Gastrocnemius medialis (tissue), 4 donors: ENCODE data around the gene LGMN. TPM values are rescaled to one million over a fixed set of nuclear protein-coding genes. Genes with fewer than 3 reads are reported as not detected.
A peak's percentile ranks its signal among the peaks of the same experiment; 100 is the strongest.

Experiments
- ATAC-seq, 2 donors: fragments of 150-250 bp; one replicate each; pipeline ENCODE4 v1.9.1; 2016
- DNase-seq, 2 donors: peaks; one replicate each; pipeline ENCODE4 v3.0.0-alpha.2; 2019
- H3K27ac ChIP-seq, 4 donors: fragments of 200-600 bp; sonication (generic); 1 replicate in 1 of 4; 2 replicates in 3 of 4; pipeline ENCODE4 v1.5.1; 2016 to 2018; ENCODE audit warnings: mild to moderate bottlenecking in 2 of 4, moderate library complexity in 1 of 4
- H3K27me3 ChIP-seq, 3 donors: fragments of 200-600 bp; sonication (generic) in 2 of 3; 1 replicate in 1 of 3; 2 replicates in 2 of 3; pipeline versions ENCODE4 v1.5.1 to v1.6.0; 2016 to 2019; ENCODE audit warnings: mild to moderate bottlenecking in 1 of 3, moderate library complexity in 1 of 3
- H3K36me3 ChIP-seq, 2 donors: fragments of 200-600 bp; sonication (generic) in 1 of 2; one replicate each; pipeline ENCODE4 v1.5.1; 2017 to 2018
- H3K4me1 ChIP-seq, 2 donors: fragments of 200-600 bp; sonication (generic) in 1 of 2; one replicate each; pipeline ENCODE4 v1.5.1; 2016 to 2017; ENCODE audit warnings: mild to moderate bottlenecking in 2 of 2
- H3K4me3 ChIP-seq, 4 donors: fragments of 200-600 bp; sonication (generic) in 3 of 4; 1 replicate in 1 of 4; 2 replicates in 3 of 4; pipeline ENCODE4 v1.5.1; 2016 to 2019; ENCODE audit warnings: mild to moderate bottlenecking in 2 of 4
- H3K9me3 ChIP-seq, 3 donors: fragments of 200-600 bp; sonication (generic) in 2 of 3; 1 replicate in 1 of 3; 2 replicates in 2 of 3; pipeline ENCODE4 v1.5.1; 2016 to 2019
- POLR2A ChIP-seq, 2 donors: fragments of 450-650 bp; IDR thresholded peaks; one replicate each; pipeline ENCODE4 v1.6.1; 2017; ENCODE audit warnings: antibody characterized with exemption in 2 of 2, mild to moderate bottlenecking in 2 of 2, moderate library complexity in 2 of 2
- in situ Hi-C, 4 donors: fragments of 200-750 bp; cut with MboI; loops; one replicate each; pipeline versions ENCODE4 v1.15.0 to v1.8.0; 2017; ENCODE audit warnings: low sequenced_read_pairs in 4 of 4
- intact Hi-C: fragments of 100-400 bp; cut with DNase I; formaldehyde crosslinking; loops from one replicate; pipeline ENCODE4 v1.15.1; 2023; ENCODE audit warnings: low total_unique reads
- total RNA-seq, 4 donors: library from RNA; depleted of rRNA; stranded (reverse); fragments of >200 nt; gene quantifications; one replicate each; pipeline versions ENCODE4 v1.1.0 to v1.2.3, GENCODE V29; 2016
- TF ChIP-seq, protein P1 (sequence below), 5 experiments: fragments of 450-650 bp in 3 of 5; fragments of 200-600 bp in 2 of 5; sonication (generic) in 2 of 5; IDR thresholded peaks in 4 of 5; conservative IDR thresholded peaks in 1 of 5; 1 replicate in 4 of 5; 2 replicates in 1 of 5; pipeline ENCODE4 v1.5.1; 2016 to 2019; ENCODE audit warnings: antibody characterized with exemption in 5 of 5, mild to moderate bottlenecking in 3 of 5, moderate library complexity in 3 of 5

The LGMN gene
- 10 to 100 TPM; 53.5 to 78.5 (median 62.8) TPM for total RNA-seq

DNA sequence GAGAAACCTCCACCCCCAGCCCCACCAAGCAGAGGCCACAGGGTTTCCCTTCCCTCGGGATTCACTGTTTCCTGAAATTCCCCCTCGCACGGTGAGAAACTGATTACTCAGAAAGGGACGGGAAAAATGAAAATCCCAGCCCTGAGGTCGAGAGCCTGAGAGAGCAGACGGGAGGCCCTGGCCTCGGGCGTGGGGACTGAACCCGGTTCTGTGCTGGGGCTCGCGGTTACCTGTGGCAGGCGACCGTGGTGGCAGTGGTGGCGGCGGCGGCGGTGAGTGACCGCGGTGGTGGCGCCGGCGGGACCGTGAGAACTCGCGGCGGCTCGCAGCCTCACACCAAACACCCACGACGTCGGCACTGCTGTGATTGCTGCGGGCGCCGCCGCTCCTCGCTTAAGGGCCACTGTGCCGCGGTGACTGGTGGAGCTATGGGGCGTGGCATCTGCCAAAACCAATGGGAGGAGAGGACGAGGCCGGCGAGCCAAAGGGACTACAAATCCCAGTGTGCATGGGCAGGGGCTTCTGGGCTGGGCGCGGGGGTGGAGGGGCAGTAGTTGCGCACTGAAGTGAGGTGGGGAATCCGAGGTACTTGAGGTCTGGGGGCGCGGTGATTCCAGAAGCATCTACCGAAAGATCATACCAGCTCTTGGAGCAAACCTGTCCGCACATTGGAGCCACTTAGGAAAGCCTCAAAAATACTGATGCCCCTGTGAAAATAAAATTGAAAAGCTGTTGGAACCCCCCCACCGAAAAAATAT is at the start of gene LGMN:
Gene LGMN, minus strand, starts transcription at position 369 of the 758 bp plus-strand sequence. CDS start 15,841 bp downstream, outside the sequence.
- H3K27ac ChIP-seq = peak within 1 kb of the TSS; percentile 86 to 98 (median 90)
- DNase-seq (peak; percentile 97 to 98), ATAC-seq (peak; percentile 99)
- peaks cover 8 to 13% of the 10 kb centered on the region in 2 donors for H3K4me1 ChIP-seq
- in situ Hi-C loops (loop anchor here in 1 of 4 donors (5.0 kb wide), 1 partner anchor 44 kb away; the partner anchor contains the start of gene GOLGA5), intact Hi-C loops (loop anchor here (1.0 to 10.0 kb wide), 5 partner anchors 36 to 584 kb away; partner anchors contain the start of genes BTBD7, GOLGA5, GON7 and LYSET)
- H3K4me3 ChIP-seq = peak within 1 kb of the TSS; percentile 67 to 99 (median 90)
- H3K36me3 ChIP-seq = no peaks in the 10 kb centered on the region
- H3K27me3 ChIP-seq = no peaks in the 10 kb centered on the region
- TF ChIP-seq, protein P1, sequence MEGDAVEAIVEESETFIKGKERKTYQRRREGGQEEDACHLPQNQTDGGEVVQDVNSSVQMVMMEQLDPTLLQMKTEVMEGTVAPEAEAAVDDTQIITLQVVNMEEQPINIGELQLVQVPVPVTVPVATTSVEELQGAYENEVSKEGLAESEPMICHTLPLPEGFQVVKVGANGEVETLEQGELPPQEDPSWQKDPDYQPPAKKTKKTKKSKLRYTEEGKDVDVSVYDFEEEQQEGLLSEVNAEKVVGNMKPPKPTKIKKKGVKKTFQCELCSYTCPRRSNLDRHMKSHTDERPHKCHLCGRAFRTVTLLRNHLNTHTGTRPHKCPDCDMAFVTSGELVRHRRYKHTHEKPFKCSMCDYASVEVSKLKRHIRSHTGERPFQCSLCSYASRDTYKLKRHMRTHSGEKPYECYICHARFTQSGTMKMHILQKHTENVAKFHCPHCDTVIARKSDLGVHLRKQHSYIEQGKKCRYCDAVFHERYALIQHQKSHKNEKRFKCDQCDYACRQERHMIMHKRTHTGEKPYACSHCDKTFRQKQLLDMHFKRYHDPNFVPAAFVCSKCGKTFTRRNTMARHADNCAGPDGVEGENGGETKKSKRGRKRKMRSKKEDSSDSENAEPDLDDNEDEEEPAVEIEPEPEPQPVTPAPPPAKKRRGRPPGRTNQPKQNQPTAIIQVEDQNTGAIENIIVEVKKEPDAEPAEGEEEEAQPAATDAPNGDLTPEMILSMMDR (IDR thresholded peaks at IDR 0.05 in 4 of 5, conservative IDR thresholded peaks at IDR 0.05 in 1 of 5) = no peak
- TF ChIP-seq POLR2A (IDR thresholded peaks at IDR 0.05) = peak; percentile 94 to 99
- H3K9me3 ChIP-seq = no peaks in the 10 kb centered on the region

DNA sequence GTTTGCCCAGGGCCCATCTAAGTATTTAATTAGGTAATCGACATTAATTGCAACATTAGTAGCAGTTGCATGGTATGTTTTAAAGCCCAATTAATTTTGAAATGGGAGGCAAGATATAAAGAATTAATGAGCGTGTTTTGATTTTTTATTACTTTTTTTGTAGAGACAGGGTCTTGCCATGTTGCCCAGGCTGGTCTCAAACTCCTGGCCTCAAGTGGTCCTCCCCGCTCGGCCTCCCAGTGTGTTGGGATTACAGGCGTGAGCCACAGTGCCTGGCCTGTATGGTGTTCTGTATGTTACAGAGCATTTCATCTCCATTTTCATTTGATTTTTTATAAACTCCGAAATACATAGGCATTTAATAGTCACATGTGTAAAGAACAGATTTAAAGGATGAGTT is 46.5 kb upstream of the LGMN start:
- in situ Hi-C loops = loop anchor here in 2 of 4 donors (5.0 to 25.0 kb wide), 2 partner anchors 48 to 683 kb away; partner anchors contain the start of genes ATXN3 (in 1 of the 2), CPSF2 (in 1 of the 2), LGMN (in 1 of the 2) and NDUFB1 (in 1 of the 2)
- Histone ChIP-seq H3K27ac (peak overlapping the region; percentile 87 to 92 (median 90)), H3K4me1 (peaks cover 15 to 31% of the 10 kb centered on the region in 2 donors), H3K9me3 (no peaks in the 10 kb centered on the region), H3K36me3 (peaks cover 0 to 11% of the 10 kb centered on the region in 2 donors), H3K27me3 (no peaks in the 10 kb centered on the region), H3K4me3 (peak overlapping the region; percentile 76 to 95 (median 92))
- DNase-seq (no peak), ATAC-seq (no peak)
- TF ChIP-seq, protein P1 (IDR thresholded peaks at IDR 0.05 in 4 of 5, conservative IDR thresholded peaks at IDR 0.05 in 1 of 5) = no peak
- TF ChIP-seq POLR2A (IDR thresholded peaks at IDR 0.05) = no peak
- intact Hi-C loops = loop anchor here (1.0 to 10.0 kb wide), 5 partner anchors 47 to 755 kb away; partner anchors contain the start of genes BTBD7, CPSF2, LGMN and LYSET

DNA sequence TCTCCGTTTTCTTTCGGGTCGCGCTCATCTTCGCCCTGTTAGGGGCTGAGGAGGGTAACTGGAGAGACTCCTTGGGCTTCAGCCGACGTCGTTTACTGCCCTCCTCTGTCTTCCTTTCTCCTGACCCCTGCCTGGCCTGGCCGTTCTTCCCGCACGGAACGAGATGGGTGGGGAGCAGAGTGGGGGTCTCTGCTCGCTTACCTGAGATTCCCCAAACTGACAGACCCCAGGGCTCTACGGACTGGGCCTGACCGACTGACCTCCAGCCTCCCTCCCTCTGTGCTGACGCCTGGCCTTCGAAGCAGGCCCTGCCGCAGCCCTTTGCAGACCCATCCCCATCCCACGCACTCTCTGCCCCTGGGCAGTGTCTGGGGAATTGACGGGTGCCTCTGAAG is 46.1 kb upstream of the LGMN start:
- H3K9me3 ChIP-seq = no peaks in the 10 kb centered on the region
- TF ChIP-seq POLR2A (IDR thresholded peaks at IDR 0.05) = no peak
- TF ChIP-seq, protein P1 (IDR thresholded peaks at IDR 0.05 in 4 of 5, conservative IDR thresholded peaks at IDR 0.05 in 1 of 5) = no peak
- peaks cover 15 to 26% of the 10 kb centered on the region in 2 donors for H3K4me1 ChIP-seq
- H3K36me3 ChIP-seq = peaks cover 0 to 11% of the 10 kb centered on the region in 2 donors
- peak overlapping the region; percentile 87 to 92 (median 90) for H3K27ac ChIP-seq
- ATAC-seq (peak in 1 of 2 donors; percentile 5), DNase-seq (no peak)
- in situ Hi-C loops = loop anchor here in 2 of 4 donors (5.0 to 25.0 kb wide), 2 partner anchors 47 to 682 kb away; partner anchors contain the start of genes ATXN3 (in 1 of the 2), CPSF2 (in 1 of the 2), LGMN (in 1 of the 2) and NDUFB1 (in 1 of the 2)
- no peaks in the 10 kb centered on the region for H3K27me3 ChIP-seq
- intact Hi-C loops = loop anchor here (1.0 to 10.0 kb wide), 5 partner anchors 46 to 754 kb away; partner anchors contain the start of genes BTBD7, CPSF2, LGMN and LYSET
- H3K4me3 ChIP-seq = peak overlapping the region; percentile 76 to 95 (median 92)

DNA sequence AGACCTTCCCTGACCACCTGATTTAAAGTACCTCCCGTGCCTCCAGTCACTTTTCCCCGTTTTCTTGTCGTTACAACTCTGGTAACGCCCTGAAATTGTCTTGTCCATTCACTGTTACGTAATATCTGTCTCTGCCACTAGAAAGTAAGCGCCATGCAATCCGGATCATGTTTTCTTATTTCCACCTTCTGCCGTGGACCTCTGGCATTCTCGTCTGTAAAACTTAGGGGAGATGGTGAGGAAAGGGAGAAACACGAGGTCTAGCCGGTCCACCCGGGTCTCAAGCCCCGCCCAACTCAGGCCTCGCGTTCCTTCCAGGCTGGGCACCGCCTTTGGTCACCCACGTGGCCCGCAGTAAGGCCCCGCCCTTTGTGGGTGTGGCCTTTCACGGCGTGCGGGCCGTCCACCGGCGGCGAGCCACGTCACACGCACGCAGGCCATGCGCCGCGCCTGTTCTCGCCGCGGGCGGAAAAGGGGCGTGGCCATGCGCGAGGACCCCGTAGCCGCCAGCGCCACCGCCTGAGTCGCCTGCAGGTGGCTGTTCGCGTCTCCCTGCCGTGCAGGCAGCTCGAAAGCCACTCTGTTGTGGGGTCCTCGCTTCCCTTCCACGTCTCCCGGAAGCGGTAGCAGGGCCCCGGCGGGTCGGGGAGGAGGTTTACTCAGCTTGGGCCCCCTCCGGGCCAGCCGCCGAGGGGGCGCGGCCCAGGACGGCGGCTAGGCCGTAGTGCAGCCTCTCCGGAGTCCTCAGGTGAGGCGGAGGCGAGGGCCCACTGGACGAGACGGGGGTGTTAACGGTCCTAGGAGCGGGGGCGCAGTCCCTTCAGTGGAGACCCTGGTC is 45.5 kb upstream of the LGMN start, which contains the start of gene GOLGA5:
Gene GOLGA5, plus strand, starts transcription at position 597 of the 838 bp plus-strand sequence. CDS start 3,133 bp downstream, outside the sequence.
- TF ChIP-seq, protein P1 (IDR thresholded peaks at IDR 0.05 in 4 of 5, conservative IDR thresholded peaks at IDR 0.05 in 1 of 5) = peak in 4 of 5 experiments; percentile 23 to 33 (median 30)
- TF ChIP-seq POLR2A (IDR thresholded peaks at IDR 0.05) = peak; percentile 73 to 83
- Histone ChIP-seq H3K27me3 (no peaks in the 10 kb centered on the region), H3K9me3 (no peaks in the 10 kb centered on the region), H3K4me1 (peaks cover 15 to 26% of the 10 kb centered on the region in 2 donors), H3K4me3 (peak within 1 kb of the TSS; percentile 76 to 95 (median 92)), H3K27ac (peak within 1 kb of the TSS; percentile 87 to 92 (median 90)), H3K36me3 (peaks cover 0 to 11% of the 10 kb centered on the region in 2 donors)
- DNase-seq (peak; percentile 95 to 97), ATAC-seq (peak; percentile 94 to 95)
- in situ Hi-C loops = loop anchor here in 2 of 4 donors (5.0 to 25.0 kb wide), 2 partner anchors 47 to 682 kb away; partner anchors contain the start of genes ATXN3 (in 1 of the 2), CPSF2 (in 1 of the 2), LGMN (in 1 of the 2) and NDUFB1 (in 1 of the 2)
- intact Hi-C loops = loop anchor here (1.0 to 10.0 kb wide), 5 partner anchors 46 to 754 kb away; partner anchors contain the start of genes BTBD7, CPSF2, LGMN and LYSET
